OCI-LY3 (cell line): ENCODE data around the gene DKK3.

Experiments used
- H2AFZ ChIP-seq: fragments of 200-600, 300-600 bp; shearing (Covaris generic); 2 replicates; pipeline ENCODE4 v1.6.0; 2014; ENCODE audit warnings: antibody characterized with exemption, low read depth, low read length
- H3K27ac ChIP-seq: fragments of 200-600, 300-600 bp; sonication (generic); 2 replicates; pipeline ENCODE4 v1.5.1; 2014; ENCODE audit warnings: mild to moderate bottlenecking, low read length, moderate library complexity, mixed read lengths
- H3K27me3 ChIP-seq: fragments of 200-600, 300-600 bp; sonication (generic); 2 replicates; pipeline ENCODE4 v1.6.1; 2014; ENCODE audit warnings: low read depth, low read length, mixed read lengths
- H3K36me3 ChIP-seq: fragments of 200-600, 300-600 bp; sonication (generic); replicated peaks from 2 replicates; pipeline ENCODE3; 2014; ENCODE audit warnings: low read depth, low read length, mixed read lengths
- H3K4me1 ChIP-seq: fragments of 300-600, 200-600 bp; sonication (generic); 2 replicates; pipeline ENCODE4 v1.6.1; 2014; ENCODE audit warnings: low read length, mixed read lengths
- H3K4me2 ChIP-seq: fragments of 200-600, 300-600 bp; sonication (generic); 2 replicates; pipeline ENCODE4 v1.6.1; 2014; ENCODE audit warnings: low read length, mixed read lengths
- H3K4me3 ChIP-seq: fragments of 300-600, 200-600 bp; sonication (generic); 2 replicates; pipeline ENCODE4 v1.5.1; 2014; ENCODE audit warnings: antibody characterized with exemption, mild to moderate bottlenecking, low read length, moderate library complexity
- H3K79me2 ChIP-seq: fragments of 300-600, 200-600 bp; shearing (Covaris generic); 2 replicates; pipeline ENCODE4 v1.6.1; 2014; ENCODE audit warnings: mild to moderate bottlenecking, low read length, mixed read lengths
- H3K9ac ChIP-seq: fragments of 300-600, 200-600 bp; shearing (Covaris generic); 2 replicates; pipeline ENCODE4 v1.6.0; 2014; ENCODE audit warnings: mild to moderate bottlenecking, low read length, moderate library complexity
- H3K9me3 ChIP-seq: fragments of 200-600, 300-600 bp; shearing (Covaris generic); 2 replicates; pipeline ENCODE4 v1.6.1; 2014; ENCODE audit warnings: low read length, mixed read lengths; ENCODE audit not compliant: insufficient read depth
- H4K20me1 ChIP-seq: fragments of 200-600, 300-600 bp; sonication (generic); 2 replicates; pipeline ENCODE4 v1.6.1; 2016; ENCODE audit warnings: low read length, mixed read lengths; ENCODE audit not compliant: insufficient read depth
- EZH2phosphoT487 ChIP-seq: fragments of 200-600 bp; shearing (Covaris generic); IDR thresholded peaks from 2 replicates; pipeline ENCODE4 v1.6.1; 2018; ENCODE audit warnings: antibody characterized with exemption, mixed run types, low read depth
- TF ChIP-seq, protein P1 (sequence below): fragments of 200-600, 300-600 bp; sonication (generic); IDR thresholded peaks from 2 replicates; pipeline ENCODE4 v1.5.1; 2014; ENCODE audit warnings: antibody characterized with exemption, low read length, low read depth

DKK3 gene

DNA sequence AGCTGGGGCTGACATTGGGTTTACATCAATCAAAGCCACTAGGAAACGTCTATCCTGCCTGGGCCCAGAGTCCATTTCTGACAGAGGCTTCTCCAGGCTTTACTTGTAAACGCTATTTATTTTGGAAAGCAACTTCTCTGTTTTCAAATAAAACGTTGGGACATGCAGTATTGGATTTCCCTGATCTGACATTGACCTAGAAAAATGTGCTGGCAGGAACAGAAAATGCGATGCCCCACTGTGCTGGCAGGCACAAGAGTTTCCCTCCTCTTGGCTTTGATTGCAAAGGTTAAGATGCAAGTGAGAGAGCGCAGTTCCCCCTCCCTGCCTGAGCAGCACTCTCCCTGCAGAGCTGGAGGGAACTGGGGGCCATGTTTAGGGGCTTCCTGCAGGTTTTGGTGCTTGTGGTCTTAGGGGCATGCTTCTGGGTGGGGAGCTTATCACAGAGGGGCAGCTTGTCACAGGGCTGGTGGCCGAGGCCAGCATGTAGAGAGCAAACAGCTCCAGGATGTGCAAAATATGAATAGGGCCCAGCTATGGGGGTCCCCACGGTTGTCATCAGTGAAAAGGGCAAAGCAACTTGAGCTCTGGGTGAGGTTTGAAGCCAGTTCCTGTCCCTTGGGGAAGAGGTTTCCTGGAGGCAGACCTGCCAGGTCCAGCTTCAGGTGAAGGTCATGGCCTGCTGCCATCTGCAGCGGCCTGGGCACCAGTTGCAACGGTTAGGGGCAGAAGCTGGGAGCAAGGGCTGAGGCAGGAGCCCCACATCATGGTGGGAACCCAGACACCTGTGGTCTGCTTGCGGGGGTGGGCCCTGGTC lies 42.3 kb upstream of the DKK3 start:
- Histone ChIP-seq H3K9me3 (no peaks in the 10 kb centered on the region), H3K79me2 (no peaks in the 10 kb centered on the region), H2AFZ (no peak overlapping the region), H3K36me3 (no peaks in the 10 kb centered on the region), H4K20me1 (no peaks in the 10 kb centered on the region), H3K27ac (no peak overlapping the region), H3K4me2 (no peak overlapping the region), H3K4me1 (peaks cover 3% of the 10 kb centered on the region; the same call in 1 of the 2 replicates), H3K4me3 (no peak overlapping the region), H3K9ac (no peak overlapping the region), H3K27me3 (no peaks in the 10 kb centered on the region)
- TF ChIP-seq, protein P1, sequence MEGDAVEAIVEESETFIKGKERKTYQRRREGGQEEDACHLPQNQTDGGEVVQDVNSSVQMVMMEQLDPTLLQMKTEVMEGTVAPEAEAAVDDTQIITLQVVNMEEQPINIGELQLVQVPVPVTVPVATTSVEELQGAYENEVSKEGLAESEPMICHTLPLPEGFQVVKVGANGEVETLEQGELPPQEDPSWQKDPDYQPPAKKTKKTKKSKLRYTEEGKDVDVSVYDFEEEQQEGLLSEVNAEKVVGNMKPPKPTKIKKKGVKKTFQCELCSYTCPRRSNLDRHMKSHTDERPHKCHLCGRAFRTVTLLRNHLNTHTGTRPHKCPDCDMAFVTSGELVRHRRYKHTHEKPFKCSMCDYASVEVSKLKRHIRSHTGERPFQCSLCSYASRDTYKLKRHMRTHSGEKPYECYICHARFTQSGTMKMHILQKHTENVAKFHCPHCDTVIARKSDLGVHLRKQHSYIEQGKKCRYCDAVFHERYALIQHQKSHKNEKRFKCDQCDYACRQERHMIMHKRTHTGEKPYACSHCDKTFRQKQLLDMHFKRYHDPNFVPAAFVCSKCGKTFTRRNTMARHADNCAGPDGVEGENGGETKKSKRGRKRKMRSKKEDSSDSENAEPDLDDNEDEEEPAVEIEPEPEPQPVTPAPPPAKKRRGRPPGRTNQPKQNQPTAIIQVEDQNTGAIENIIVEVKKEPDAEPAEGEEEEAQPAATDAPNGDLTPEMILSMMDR = no peak
- TF ChIP-seq EZH2phosphoT487 = no peak

DNA sequence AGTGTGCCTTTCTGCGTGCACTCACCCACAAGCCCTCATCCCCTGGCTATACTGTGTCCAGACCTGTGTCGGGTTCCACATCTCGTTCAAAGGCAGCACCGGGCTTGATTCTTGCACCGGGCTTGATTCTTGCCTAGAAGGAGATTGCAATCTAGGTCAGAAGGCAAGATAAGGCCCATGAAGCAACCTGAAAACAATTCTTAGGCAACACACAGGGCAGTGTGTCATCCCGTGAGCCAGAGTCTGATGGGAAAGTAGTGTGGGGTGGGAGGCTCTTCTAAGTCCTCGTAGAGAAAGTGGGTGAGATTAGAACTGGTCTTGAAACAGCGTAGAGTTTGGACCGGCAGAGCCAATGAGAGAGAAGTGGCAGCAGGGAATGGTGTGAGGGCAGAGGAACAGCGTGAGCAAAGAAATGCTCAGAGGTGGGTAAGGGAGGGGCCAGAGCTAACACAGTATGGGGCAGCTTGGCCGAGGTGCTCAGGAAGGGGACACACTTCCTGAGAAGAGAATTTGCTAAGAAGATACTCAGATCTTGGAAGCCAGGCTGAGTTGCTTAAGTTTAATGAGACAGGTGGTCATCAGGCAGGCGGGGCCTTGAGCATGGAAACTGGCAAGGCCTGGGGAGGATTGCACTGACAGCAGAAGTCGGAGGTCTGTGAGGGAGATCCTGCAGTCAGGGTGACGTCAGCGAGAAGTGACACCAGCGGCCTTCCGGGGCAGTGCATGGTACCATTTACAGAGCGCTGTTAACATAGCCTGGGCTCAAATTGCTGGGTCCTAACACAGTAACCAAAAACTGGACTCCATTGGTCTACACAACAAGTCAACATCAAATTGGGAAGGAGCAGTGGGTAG lies 40.7 kb upstream of the DKK3 start:
- TF ChIP-seq EZH2phosphoT487 = no peak
- TF ChIP-seq, protein P1 = no peak
- Histone ChIP-seq H3K4me2 (no peak overlapping the region), H3K27ac (no peak overlapping the region), H4K20me1 (no peaks in the 10 kb centered on the region), H3K4me3 (no peak overlapping the region), H3K79me2 (no peaks in the 10 kb centered on the region), H3K27me3 (no peaks in the 10 kb centered on the region), H3K4me1 (peaks cover 3% of the 10 kb centered on the region; the same call in 1 of the 2 replicates), H3K36me3 (no peaks in the 10 kb centered on the region), H3K9ac (no peak overlapping the region), H3K9me3 (no peaks in the 10 kb centered on the region), H2AFZ (no peak overlapping the region)

DNA sequence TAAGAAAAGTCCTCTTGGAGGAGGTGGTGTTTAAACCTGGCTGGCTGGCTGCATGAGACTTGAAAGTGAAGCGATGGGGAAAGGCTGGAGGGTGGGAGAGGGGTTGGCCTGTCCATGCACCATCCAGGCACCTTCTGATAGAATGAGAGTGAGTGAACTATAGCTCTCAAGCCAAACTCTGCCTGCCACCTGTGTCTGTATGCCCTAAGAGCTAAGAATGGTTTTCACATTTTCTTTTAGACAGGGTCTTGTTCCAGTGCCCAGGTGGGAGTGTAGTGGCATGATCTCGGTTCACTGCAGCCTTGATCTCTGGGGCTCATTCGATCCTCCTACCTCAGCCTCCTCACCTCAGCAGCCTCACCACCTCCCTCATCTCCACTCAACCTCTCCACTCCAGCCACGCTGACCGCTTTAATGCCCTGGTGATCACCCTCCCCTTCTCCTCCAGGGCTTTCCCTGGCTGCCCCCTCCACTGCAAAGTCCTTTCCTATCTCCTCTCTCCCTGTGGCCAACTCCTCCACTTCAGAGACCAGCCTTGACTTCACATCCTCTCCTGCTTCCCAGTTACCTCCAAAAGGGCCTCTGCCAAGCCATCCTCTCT lies 38.3 kb upstream of the DKK3 start:
- H3K9ac ChIP-seq = no peak overlapping the region
- H3K4me1 ChIP-seq = peaks cover 6% of the 10 kb centered on the region; the same call in 1 of the 2 replicates
- H3K36me3 ChIP-seq = no peaks in the 10 kb centered on the region
- H3K27ac ChIP-seq = no peak overlapping the region
- H3K27me3 ChIP-seq = no peaks in the 10 kb centered on the region
- no peak overlapping the region for H3K4me2 ChIP-seq
- no peaks in the 10 kb centered on the region for H4K20me1 ChIP-seq
- H3K4me3 ChIP-seq = no peak overlapping the region
- H2AFZ ChIP-seq = no peak overlapping the region
- no peaks in the 10 kb centered on the region for H3K79me2 ChIP-seq
- no peaks in the 10 kb centered on the region for H3K9me3 ChIP-seq
- TF ChIP-seq, protein P1 = no peak
- TF ChIP-seq EZH2phosphoT487 = no peak
